ENCODE results near the gene GJC1. TPM values are rescaled to one million over a fixed set of nuclear protein-coding genes. Genes with fewer than 3 reads are reported as not detected.

GJC1 gene
- polyA plus RNA-seq, 2 of the 4 experiments (the other 2 are of a cell fraction) = 21.2 to 22.1 TPM

- ATAC-seq = no peak
- H3K4me2 ChIP-seq = no peak overlapping the region
- FAIRE-seq = no peak
- H3K9me3 ChIP-seq = no peaks in the 10 kb centered on the region
- no peaks in the 10 kb centered on the region for H3K4me1 ChIP-seq
- 88% methylated on average over 5 of the region's 5 CpGs for WGBS (ENCODE audit: missing lambda C conversion rate)
- ChIA-PET CTCF (interaction anchor here (1.0 to 45.1 kb wide), 7 partner anchors 9 to 84 kb away, joined by 3 to 1787 read pairs (median 9); partner anchors contain the start of gene HIGD1B), POLR2A (no interaction called here)
- no peak for TF ChIP-seq BHLHE40 (IDR thresholded peaks at IDR 0.05; ENCODE audit: low read depth, low read length)
- TF ChIP-seq, protein P1, sequence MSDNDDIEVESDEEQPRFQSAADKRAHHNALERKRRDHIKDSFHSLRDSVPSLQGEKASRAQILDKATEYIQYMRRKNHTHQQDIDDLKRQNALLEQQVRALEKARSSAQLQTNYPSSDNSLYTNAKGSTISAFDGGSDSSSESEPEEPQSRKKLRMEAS (IDR thresholded peaks at IDR 0.05) = no peak
- no peak for TF ChIP-seq PHF8 (IDR thresholded peaks at IDR 0.05; ENCODE audit: borderline replicate concordance, low read depth)
- TF ChIP-seq POLR2AphosphoS2 (conservative IDR thresholded peaks at IDR 0.05; ENCODE audit: low read length) = 0 out of 2 replicates have a peak, but pooled peaks have one; percentile 53
- no peak for DNase-seq (ENCODE audit: low read depth in 1 of 2, low spot score in 1 of 2)
- H3K27ac ChIP-seq = no peak overlapping the region
- H3K4me3 ChIP-seq = no peak overlapping the region
Measured at GRCh38 chr17:44859701-44860100, 29.6 kb upstream of the GJC1 start.

DNA sequence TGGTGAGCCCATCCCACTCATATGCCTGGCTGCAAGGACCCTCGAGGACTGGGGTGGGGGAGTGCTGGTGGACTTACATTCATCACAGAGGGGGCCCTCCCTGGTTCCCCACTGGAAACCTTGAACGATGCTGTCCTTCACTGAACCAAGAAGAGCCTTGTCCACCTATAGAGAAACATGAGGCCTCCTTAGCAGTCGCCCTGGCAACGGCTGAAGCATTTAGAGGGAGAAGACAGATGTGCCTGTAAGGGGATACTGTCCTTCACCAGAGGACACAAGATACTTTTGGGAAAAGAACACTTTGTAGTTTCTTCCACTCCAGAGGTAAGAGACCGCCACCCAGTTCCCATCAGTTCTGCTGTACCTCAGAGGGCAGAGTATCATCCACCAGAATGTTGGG, 24.1 kb upstream of the GJC1 start:
- FAIRE-seq = no peak

DNA sequence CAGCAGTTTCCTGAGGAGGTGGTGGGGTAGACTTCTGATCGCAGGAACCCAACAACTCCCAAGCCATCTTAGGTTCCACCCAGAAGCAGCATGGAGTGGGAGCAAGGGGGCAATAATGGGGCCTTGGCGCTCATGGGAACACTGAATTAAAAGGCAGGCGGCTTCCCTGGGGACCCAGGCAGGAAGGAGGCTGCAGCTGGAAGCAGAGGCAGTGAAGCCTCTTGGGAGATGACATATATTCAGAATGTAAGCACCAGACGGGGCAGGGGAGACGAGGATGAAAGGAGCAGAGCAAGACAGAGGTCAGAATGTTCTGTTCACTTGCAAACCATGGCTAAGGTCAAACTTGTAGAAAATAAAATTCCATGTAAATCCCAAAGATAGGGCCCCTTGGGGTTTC, 20.5 kb upstream of the GJC1 start:
- no peak overlapping the region for H3K27ac ChIP-seq
- H3K4me2 ChIP-seq = no peak overlapping the region
- ChIA-PET CTCF (interaction anchor here (1.2 to 45.1 kb wide), 5 partner anchors 16 to 74 kb away, joined by 3 to 1787 read pairs (median 61); no protein-coding TSS in a partner anchor), POLR2A (no interaction called here)
- FAIRE-seq = no peak
- no peak for DNase-seq (ENCODE audit: low read depth in 1 of 2, low spot score in 1 of 2)
- no peak overlapping the region for H3K4me3 ChIP-seq
- ATAC-seq = no peak
- H3K4me1 ChIP-seq = no peaks in the 10 kb centered on the region
- TF ChIP-seq EP300 (IDR thresholded peaks at IDR 0.05) = no peak
- no peak for TF ChIP-seq RARB (CRISPR knock-in tag; IDR thresholded peaks at IDR 0.05)
- TF ChIP-seq, protein P2, sequence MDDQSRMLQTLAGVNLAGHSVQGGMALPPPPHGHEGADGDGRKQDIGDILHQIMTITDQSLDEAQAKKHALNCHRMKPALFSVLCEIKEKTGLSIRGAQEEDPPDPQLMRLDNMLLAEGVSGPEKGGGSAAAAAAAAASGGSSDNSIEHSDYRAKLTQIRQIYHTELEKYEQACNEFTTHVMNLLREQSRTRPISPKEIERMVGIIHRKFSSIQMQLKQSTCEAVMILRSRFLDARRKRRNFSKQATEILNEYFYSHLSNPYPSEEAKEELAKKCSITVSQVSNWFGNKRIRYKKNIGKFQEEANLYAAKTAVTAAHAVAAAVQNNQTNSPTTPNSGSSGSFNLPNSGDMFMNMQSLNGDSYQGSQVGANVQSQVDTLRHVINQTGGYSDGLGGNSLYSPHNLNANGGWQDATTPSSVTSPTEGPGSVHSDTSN (IDR thresholded peaks at IDR 0.05) = no peak
- no peak for TF ChIP-seq HDAC2 (IDR thresholded peaks at IDR 0.05)
- no peak for TF ChIP-seq NFE2L2 (conservative IDR thresholded peaks at IDR 0.05; ENCODE audit: low read length)
- TF ChIP-seq CHD2 (IDR thresholded peaks at IDR 0.05; ENCODE audit: low read length, partially characterized antibody) = no peak
- TF ChIP-seq, protein P3, sequence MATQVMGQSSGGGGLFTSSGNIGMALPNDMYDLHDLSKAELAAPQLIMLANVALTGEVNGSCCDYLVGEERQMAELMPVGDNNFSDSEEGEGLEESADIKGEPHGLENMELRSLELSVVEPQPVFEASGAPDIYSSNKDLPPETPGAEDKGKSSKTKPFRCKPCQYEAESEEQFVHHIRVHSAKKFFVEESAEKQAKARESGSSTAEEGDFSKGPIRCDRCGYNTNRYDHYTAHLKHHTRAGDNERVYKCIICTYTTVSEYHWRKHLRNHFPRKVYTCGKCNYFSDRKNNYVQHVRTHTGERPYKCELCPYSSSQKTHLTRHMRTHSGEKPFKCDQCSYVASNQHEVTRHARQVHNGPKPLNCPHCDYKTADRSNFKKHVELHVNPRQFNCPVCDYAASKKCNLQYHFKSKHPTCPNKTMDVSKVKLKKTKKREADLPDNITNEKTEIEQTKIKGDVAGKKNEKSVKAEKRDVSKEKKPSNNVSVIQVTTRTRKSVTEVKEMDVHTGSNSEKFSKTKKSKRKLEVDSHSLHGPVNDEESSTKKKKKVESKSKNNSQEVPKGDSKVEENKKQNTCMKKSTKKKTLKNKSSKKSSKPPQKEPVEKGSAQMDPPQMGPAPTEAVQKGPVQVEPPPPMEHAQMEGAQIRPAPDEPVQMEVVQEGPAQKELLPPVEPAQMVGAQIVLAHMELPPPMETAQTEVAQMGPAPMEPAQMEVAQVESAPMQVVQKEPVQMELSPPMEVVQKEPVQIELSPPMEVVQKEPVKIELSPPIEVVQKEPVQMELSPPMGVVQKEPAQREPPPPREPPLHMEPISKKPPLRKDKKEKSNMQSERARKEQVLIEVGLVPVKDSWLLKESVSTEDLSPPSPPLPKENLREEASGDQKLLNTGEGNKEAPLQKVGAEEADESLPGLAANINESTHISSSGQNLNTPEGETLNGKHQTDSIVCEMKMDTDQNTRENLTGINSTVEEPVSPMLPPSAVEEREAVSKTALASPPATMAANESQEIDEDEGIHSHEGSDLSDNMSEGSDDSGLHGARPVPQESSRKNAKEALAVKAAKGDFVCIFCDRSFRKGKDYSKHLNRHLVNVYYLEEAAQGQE (IDR thresholded peaks at IDR 0.05) = no peak
- TF ChIP-seq ZSCAN20 (CRISPR knock-in tag; IDR thresholded peaks at IDR 0.05) = no peak
- WGBS (ENCODE audit: missing lambda C conversion rate) = 91% methylated on average over 5 of the region's 5 CpGs
- H3K9me3 ChIP-seq = no peaks in the 10 kb centered on the region

More for the DNA sequence above, 24.1 kb upstream of the GJC1 start:
- Histone ChIP-seq H3K9me3 (no peaks in the 10 kb centered on the region), H3K4me3 (no peak overlapping the region), H3K4me2 (no peak overlapping the region), H3K27ac (no peak overlapping the region), H3K4me1 (no peaks in the 10 kb centered on the region)
- no peak for DNase-seq (ENCODE audit: low read depth in 1 of 2, low spot score in 1 of 2)
- no peak for ATAC-seq
- POLR2A ChIA-PET = interaction anchor here (1.0 kb wide), 1 partner anchor 59 kb away, joined by 3 read pairs; no protein-coding TSS in a partner anchor
- CTCF ChIA-PET = interaction anchor here (1.4 to 45.1 kb wide), 5 partner anchors 12 to 168 kb away, joined by 3 to 1787 read pairs (median 21); no protein-coding TSS in a partner anchor
- TF ChIP-seq ZNF302 (CRISPR knock-in tag; IDR thresholded peaks at IDR 0.05) (no peak), RFX5 (IDR thresholded peaks at IDR 0.05) (no peak), ESRRA (IDR thresholded peaks at IDR 0.05; ENCODE audit: borderline replicate concordance, low read length) (no peak), ATOH8 (CRISPR knock-in tag; IDR thresholded peaks at IDR 0.05; ENCODE audit: low read depth) (no peak), NPAS2 (CRISPR knock-in tag; IDR thresholded peaks at IDR 0.05; ENCODE audit: borderline replicate concordance) (no peak)
- TF ChIP-seq, protein P2 (IDR thresholded peaks at IDR 0.05) = no peak
- WGBS (ENCODE audit: missing lambda C conversion rate) = 87% methylated on average over 5 of the region's 5 CpGs
